ENCODE results near the gene PCCA. TPM values are rescaled to one million over a fixed set of nuclear protein-coding genes. Genes with fewer than 3 reads are reported as not detected.

PCCA gene
- total and polyA plus RNA-seq, 2 experiments from 2014 or later, result 41.9 to 46.6 TPM

DNA sequence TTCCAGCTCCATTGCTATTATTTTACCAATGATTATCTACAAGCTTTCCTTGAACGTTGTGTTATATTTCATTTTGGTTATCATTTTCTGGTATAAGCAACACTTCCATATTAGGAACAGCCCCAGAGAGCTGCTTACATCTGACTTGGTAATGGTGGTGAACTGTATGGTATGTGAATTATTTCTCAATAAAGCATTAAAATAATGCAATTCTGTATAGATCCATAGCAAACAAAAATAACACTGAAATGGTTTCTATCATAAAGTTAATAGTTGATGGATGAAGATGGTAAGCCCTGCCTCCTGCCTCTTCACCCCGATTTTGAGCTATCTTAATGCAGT is 472.2 kb downstream of the PCCA start (continued):
- TF ChIP-seq EZH2phosphoT487 (IDR thresholded peaks at IDR 0.05; ENCODE audit: unreplicated experiment) (no peak), CTCF (conservative IDR thresholded peaks at IDR 0.05; ENCODE audit: low read depth in 2 of 2) (no peak), ZNF114 (CRISPR knock-in tag; IDR thresholded peaks at IDR 0.05) (no peak), JUNB (IDR thresholded peaks at IDR 0.05; ENCODE audit: unreplicated experiment) (no peak), EZH2 (IDR thresholded peaks at IDR 0.05; ENCODE audit: low read depth, unreplicated experiment) (no peak)
- TF ChIP-seq, protein P1, sequence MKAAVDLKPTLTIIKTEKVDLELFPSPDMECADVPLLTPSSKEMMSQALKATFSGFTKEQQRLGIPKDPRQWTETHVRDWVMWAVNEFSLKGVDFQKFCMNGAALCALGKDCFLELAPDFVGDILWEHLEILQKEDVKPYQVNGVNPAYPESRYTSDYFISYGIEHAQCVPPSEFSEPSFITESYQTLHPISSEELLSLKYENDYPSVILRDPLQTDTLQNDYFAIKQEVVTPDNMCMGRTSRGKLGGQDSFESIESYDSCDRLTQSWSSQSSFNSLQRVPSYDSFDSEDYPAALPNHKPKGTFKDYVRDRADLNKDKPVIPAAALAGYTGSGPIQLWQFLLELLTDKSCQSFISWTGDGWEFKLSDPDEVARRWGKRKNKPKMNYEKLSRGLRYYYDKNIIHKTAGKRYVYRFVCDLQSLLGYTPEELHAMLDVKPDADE (IDR thresholded peaks at IDR 0.05), result no peak

- Mint-ChIP-seq H3K9me3 (peaks cover 8% of the 10 kb centered on the region), H3K4me3 (no peak overlapping the region), H3K4me1 (peaks cover 9% of the 10 kb centered on the region), H3K36me3 (ENCODE audit: low read depth) (peaks cover 11% of the 10 kb centered on the region; the same call in 2 of the 3 replicates), H3K27me3 (ENCODE audit: insufficient read depth, low read depth, poor library complexity) (peaks cover 2% of the 10 kb centered on the region), H3K27ac (no peak overlapping the region)
- DNase-seq (ENCODE audit: low spot score) (no peak), ATAC-seq (no peak)
- no peak overlapping the region for H3K27ac ChIP-seq (ENCODE audit: low read depth)
- H4K20me1 ChIP-seq (replicated peaks; ENCODE audit: insufficient read depth), result no peaks in the 10 kb centered on the region
- peaks cover 5% of the 10 kb centered on the region; the same call in 1 of the 2 replicates for H3K4me1 ChIP-seq (ENCODE audit: insufficient read depth)
- peaks cover 4% of the 10 kb centered on the region; the same call in 1 of the 2 replicates for H3K36me3 ChIP-seq (ENCODE audit: insufficient read depth)
- H3K27me3 ChIP-seq (ENCODE audit: insufficient read depth), result no peaks in the 10 kb centered on the region
- no peaks in the 10 kb centered on the region for H3K9me2 ChIP-seq (ENCODE audit: insufficient read depth)
- no peak overlapping the region for H3K4me2 ChIP-seq
- no peaks in the 10 kb centered on the region for H3K79me2 ChIP-seq (replicated peaks; ENCODE audit: insufficient read depth)
- no peak overlapping the region for H2AFZ ChIP-seq
- H3F3A ChIP-seq (replicated peaks; ENCODE audit: low read depth), result 0 out of 2 replicates have a peak, but pooled peaks cover 9% of the 10 kb centered on the region
- no peak overlapping the region for H3K4me3 ChIP-seq
- TF ChIP-seq, protein P2, sequence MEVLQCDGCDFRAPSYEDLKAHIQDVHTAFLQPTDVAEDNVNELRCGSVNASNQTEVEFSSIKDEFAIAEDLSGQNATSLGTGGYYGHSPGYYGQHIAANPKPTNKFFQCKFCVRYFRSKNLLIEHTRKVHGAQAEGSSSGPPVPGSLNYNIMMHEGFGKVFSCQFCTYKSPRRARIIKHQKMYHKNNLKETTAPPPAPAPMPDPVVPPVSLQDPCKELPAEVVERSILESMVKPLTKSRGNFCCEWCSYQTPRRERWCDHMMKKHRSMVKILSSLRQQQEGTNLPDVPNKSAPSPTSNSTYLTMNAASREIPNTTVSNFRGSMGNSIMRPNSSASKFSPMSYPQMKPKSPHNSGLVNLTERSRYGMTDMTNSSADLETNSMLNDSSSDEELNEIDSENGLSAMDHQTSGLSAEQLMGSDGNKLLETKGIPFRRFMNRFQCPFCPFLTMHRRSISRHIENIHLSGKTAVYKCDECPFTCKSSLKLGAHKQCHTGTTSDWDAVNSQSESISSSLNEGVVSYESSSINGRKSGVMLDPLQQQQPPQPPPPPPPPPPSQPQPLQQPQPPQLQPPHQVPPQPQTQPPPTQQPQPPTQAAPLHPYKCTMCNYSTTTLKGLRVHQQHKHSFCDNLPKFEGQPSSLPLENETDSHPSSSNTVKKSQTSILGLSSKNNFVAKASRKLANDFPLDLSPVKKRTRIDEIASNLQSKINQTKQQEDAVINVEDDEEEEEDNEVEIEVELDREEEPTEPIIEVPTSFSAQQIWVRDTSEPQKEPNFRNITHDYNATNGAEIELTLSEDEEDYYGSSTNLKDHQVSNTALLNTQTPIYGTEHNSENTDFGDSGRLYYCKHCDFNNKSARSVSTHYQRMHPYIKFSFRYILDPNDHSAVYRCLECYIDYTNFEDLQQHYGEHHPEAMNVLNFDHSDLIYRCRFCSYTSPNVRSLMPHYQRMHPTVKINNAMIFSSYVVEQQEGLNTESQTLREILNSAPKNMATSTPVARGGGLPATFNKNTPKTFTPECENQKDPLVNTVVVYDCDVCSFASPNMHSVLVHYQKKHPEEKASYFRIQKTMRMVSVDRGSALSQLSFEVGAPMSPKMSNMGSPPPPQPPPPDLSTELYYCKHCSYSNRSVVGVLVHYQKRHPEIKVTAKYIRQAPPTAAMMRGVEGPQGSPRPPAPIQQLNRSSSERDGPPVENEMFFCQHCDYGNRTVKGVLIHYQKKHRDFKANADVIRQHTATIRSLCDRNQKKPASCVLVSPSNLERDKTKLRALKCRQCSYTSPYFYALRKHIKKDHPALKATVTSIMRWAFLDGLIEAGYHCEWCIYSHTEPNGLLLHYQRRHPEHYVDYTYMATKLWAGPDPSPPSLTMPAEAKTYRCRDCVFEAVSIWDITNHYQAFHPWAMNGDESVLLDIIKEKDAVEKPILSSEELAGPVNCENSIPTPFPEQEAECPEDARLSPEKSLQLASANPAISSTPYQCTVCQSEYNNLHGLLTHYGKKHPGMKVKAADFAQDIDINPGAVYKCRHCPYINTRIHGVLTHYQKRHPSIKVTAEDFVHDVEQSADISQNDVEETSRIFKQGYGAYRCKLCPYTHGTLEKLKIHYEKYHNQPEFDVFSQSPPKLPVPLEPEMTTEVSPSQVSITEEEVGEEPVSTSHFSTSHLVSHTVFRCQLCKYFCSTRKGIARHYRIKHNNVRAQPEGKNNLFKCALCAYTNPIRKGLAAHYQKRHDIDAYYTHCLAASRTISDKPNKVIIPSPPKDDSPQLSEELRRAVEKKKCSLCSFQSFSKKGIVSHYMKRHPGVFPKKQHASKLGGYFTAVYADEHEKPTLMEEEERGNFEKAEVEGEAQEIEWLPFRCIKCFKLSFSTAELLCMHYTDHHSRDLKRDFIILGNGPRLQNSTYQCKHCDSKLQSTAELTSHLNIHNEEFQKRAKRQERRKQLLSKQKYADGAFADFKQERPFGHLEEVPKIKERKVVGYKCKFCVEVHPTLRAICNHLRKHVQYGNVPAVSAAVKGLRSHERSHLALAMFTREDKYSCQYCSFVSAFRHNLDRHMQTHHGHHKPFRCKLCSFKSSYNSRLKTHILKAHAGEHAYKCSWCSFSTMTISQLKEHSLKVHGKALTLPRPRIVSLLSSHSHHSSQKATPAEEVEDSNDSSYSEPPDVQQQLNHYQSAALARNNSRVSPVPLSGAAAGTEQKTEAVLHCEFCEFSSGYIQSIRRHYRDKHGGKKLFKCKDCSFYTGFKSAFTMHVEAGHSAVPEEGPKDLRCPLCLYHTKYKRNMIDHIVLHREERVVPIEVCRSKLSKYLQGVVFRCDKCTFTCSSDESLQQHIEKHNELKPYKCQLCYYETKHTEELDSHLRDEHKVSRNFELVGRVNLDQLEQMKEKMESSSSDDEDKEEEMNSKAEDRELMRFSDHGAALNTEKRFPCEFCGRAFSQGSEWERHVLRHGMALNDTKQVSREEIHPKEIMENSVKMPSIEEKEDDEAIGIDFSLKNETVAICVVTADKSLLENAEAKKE (CRISPR knock-in tag; IDR thresholded peaks at IDR 0.05), result no peak
- TF ChIP-seq NANOG (IDR thresholded peaks at IDR 0.05; ENCODE audit: borderline replicate concordance) (no peak), POLR2AphosphoS5 (IDR thresholded peaks at IDR 0.05; ENCODE audit: low read depth) (no peak), JUNB (IDR thresholded peaks at IDR 0.05; ENCODE audit: unreplicated experiment) (no peak), ZNF114 (CRISPR knock-in tag; IDR thresholded peaks at IDR 0.05) (no peak), STAT1 (IDR thresholded peaks at IDR 0.05; ENCODE audit: unreplicated experiment) (no peak)
- TF ChIP-seq, protein P3, sequence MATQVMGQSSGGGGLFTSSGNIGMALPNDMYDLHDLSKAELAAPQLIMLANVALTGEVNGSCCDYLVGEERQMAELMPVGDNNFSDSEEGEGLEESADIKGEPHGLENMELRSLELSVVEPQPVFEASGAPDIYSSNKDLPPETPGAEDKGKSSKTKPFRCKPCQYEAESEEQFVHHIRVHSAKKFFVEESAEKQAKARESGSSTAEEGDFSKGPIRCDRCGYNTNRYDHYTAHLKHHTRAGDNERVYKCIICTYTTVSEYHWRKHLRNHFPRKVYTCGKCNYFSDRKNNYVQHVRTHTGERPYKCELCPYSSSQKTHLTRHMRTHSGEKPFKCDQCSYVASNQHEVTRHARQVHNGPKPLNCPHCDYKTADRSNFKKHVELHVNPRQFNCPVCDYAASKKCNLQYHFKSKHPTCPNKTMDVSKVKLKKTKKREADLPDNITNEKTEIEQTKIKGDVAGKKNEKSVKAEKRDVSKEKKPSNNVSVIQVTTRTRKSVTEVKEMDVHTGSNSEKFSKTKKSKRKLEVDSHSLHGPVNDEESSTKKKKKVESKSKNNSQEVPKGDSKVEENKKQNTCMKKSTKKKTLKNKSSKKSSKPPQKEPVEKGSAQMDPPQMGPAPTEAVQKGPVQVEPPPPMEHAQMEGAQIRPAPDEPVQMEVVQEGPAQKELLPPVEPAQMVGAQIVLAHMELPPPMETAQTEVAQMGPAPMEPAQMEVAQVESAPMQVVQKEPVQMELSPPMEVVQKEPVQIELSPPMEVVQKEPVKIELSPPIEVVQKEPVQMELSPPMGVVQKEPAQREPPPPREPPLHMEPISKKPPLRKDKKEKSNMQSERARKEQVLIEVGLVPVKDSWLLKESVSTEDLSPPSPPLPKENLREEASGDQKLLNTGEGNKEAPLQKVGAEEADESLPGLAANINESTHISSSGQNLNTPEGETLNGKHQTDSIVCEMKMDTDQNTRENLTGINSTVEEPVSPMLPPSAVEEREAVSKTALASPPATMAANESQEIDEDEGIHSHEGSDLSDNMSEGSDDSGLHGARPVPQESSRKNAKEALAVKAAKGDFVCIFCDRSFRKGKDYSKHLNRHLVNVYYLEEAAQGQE (IDR thresholded peaks at IDR 0.05; ENCODE audit: unreplicated experiment), result no peak
- TF ChIP-seq, protein P1 (IDR thresholded peaks at IDR 0.05), result no peak
These were observed 472.8 kb downstream of the PCCA start for GRCh38 chr13:100561599-100562204.

Data from GM23338 (cell line).